Superior temporal gyrus (tissue), 1 donor: ENCODE measurements around the gene PLXNB3.

Experiments
- DNase-seq: peaks from one replicate; pipeline ENCODE4 v3.0.0-alpha.2; 2016; ENCODE audit errors: extremely low spot score

PLXNB3 gene

DNA sequence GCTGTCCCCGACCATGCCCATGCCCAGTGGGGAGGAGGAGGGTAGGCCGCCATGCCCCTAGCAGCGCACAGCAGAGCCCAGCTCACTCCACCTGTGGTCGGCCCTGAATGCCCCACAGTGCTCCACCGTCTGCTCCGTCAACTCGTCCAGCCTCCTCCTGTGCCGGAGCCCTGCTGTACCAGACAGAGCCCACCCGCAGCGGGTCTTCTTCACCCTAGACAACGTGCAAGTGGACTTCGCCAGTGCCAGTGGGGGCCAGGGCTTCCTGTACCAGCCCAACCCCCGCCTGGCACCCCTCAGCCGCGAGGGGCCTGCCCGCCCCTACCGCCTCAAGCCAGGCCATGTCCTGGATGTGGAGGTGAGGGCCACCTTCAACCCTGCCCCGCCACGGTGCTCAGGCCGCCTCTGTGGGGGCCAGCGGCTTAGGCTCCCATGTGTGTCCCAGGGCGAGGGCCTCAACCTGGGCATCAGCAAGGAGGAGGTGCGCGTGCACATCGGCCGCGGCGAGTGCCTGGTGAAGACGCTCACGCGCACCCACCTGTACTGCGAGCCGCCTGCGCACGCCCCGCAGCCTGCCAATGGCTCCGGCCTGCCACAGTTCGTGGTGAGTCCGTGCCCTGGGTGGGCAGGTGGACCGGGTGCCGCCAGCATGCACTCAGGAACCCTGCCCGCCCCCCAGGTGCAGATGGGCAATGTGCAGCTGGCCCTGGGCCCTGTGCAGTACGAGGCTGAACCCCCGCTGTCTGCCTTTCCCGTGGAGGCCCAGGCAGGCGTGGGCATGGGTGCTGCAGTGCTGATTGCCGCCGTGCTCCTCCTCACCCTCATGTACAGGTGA is 9.9 kb downstream of the PLXNB3 start:
- DNase-seq: no peak

DNA sequence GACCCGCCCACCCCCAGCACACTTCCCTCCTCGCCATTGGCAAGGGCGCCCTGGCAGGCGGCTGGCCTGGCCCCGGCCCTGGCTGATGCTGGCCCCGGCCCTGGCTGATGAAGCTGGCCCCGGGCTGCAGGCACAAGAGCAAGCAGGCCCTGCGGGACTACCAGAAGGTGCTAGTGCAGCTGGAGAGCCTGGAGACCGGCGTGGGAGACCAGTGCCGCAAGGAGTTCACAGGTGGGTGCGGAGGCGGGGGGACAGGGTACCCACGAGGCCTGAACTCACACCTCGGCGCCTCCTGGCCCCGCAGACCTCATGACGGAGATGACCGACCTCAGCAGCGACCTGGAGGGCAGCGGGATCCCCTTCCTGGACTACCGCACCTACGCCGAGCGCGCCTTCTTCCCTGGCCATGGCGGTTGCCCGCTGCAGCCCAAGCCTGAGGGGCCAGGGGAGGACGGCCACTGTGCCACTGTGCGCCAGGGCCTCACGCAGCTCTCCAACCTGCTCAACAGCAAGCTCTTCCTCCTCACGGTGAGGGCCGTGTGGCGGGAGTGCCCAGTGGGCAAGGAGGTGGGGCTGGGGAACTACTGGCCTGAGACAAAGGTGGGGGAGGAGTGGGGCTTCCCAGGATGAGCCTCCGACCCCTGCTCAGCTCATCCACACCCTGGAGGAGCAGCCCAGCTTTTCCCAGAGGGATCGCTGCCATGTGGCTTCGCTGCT is 10.7 kb downstream of the PLXNB3 start:
- no peak for DNase-seq

DNA sequence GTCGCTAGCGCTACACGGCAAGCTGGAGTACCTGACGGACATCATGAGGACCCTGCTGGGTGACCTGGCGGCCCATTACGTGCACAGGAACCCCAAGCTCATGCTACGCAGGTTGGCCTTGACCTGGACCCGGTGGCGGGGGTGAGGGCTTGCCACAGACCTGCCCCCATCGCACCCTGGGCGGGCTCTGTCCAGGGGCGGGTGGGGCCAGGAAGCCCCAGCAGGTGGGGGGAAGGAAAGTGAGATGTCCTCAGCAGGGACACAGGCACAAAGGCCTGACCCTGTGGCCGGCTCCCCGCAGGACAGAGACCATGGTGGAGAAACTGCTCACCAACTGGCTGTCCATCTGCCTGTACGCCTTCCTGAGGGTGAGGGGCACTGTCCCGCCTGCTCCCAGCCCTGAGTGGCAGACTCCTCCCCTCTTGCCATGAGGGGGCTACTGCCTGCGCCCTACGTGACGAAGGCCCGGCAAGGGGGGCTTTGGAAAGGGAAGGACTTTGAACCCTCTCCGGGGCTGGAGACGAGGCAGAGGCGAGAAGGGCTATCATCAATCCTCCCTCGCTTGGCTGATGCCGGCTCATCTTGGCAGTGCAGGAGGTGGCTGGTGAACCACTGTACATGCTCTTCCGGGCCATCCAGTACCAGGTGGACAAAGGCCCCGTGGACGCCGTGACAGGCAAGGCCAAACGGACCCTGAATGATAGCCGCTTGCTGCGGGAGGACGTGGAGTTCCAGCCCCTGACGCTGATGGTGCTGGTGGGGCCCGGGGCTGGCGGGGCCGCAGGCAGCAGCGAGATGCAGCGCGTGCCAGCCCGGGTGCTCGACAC is 11.5 kb downstream of the PLXNB3 start:
- DNase-seq: no peak

DNA sequence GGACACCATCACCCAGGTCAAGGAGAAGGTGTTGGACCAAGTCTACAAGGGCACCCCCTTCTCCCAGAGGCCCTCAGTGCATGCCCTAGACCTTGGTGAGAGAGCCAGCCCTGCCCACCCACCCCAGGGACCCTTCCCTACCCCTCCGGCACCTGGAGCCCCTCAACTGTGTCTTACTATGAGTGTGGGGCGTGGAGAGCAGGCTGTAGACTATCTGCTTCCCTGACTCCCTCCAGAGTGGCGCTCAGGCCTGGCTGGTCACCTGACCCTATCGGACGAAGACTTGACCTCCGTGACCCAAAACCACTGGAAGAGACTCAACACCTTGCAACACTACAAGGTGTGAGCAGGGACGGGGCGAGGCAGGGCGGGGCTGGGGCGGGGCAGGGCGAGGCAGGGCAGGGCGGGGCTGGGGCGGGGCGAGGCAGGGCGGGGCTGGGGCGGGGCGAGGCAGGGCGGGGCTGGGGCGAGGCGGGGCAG is 12.1 kb downstream of the PLXNB3 start:
- no peak for DNase-seq

DNA sequence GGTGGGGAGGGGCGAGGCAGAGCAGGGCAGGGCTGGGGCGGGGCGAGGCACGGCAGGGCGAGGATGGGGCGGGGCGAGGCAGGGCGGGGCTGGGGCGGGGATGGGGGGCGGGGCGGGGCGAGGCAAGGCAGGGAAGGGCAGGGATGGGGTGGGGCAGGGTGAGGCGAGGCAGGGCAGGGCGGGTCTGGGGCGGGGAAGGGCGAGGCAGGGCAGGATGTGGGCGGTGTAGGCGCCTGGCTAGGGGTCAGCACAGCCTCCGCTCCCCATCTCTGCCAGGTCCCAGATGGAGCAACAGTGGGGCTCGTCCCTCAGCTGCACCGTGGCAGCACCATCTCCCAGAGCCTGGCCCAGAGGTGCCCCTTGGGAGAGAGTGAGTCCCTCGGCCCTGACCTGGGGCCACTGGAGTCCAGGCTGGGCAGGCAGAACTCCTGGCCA is 12.6 kb downstream of the PLXNB3 start:
- DNase-seq: no peak

DNA sequence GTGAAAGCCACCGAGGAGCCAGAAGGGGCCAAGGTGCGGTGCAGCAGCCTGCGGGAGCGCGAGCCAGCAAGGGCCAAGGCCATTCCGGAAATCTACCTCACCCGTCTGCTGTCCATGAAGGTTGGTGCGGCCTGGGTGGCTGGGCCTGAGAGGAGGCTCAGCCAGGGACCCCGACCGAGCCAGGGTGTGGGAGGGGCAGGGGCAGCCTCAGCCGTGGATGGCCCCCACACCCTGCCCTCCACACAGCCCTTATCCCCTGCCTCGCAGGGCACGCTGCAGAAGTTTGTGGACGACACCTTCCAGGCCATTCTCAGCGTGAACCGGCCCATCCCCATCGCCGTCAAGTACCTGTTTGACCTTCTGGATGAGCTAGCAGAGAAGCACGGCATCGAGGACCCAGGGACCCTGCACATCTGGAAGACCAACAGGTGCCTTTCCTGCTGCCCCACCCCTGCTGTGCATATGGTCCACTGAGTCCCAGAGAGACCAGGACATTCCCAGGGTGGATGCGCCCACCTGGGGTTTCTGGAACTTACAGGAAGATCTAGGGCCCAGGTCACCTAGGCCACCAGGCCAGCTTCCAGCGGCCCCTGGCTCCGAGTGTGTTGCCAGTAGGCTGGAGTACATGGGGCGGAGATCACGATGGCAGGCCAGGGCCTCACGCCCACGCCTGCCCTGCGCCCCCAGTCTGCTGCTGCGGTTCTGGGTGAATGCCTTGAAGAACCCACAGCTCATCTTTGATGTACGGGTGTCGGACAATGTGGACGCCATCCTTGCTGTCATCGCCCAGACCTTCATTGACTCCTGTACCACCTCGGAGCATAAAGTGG is 13.4 kb downstream of the PLXNB3 start:
- no peak for DNase-seq

DNA sequence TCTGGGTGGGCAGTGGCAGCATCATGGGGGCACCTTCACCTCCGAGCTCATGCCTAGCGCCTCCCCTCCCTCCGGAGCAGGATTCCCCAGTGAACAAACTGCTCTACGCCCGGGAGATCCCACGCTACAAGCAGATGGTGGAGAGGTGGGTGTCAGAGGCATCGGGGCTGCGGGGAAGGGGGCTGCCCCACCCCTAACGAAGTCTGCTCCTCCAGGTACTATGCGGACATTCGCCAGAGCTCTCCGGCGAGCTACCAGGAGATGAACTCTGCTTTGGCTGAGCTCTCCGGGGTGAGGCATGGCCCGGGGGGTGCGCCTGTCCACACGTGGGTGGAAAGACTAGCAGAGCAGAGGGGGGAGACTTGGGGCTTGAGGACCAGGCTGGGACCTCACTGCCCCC is 14.1 kb downstream of the PLXNB3 start:
- no peak for DNase-seq

DNA sequence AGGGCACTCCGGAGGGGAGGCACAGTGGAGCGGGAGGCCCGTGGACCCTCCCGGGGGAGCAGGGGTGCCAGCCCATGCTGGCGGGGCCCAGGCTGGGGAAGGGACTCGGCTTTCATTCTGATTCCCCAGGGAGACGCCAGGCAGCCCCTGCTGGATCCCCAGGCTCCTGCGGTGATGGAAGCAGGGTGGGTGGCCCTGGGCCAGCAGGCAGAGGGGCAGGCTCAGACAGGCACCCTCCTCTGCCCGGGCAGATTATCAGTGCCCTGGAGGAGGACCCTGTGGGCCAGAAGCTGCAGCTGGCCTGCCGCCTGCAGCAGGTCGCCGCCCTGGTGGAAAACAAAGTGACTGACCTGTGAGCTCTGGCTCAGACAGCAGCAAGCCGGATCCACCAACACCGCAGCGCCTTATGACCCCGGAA is 14.6 kb downstream of the PLXNB3 start:
- no peak for DNase-seq

DNA sequence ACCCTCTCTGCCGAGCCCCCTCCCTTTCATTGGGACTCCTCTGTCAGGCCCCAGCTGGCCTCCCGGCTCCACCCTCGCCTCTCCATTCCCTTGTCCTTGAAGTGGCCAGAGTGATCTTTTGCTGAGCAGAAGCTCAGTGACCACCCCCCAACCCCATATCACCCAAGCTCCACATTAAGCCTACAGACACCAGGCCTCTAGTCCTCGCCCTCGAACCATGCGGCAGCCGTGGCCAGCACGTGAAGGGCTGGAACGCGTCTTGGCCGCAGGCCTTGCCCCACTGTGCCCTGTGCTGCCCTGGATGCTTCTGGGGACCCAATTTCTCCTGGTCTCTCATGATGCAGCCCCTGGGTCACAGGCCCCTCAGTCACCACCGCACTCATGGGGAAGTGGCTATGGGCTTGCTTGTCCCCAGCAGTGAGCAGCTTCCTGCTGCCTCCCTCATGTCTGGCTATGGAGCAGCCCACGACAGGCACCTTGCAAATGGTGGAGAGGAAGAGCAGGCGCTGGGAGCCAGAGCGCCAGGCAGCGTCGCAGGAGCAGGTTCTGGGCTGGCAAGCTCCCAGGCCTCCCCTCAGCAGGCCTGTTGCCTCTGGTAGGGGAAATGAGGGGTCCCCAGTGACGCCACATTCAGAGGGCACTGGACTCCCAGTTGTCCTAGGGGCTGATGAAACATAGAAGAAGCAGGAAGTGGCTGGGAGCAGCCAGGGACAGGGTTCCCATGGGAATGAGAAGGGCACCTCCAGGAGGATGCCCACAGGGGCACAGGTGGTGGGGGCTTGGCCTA is 16.0 kb downstream of the PLXNB3 start:
- no peak for DNase-seq

DNA sequence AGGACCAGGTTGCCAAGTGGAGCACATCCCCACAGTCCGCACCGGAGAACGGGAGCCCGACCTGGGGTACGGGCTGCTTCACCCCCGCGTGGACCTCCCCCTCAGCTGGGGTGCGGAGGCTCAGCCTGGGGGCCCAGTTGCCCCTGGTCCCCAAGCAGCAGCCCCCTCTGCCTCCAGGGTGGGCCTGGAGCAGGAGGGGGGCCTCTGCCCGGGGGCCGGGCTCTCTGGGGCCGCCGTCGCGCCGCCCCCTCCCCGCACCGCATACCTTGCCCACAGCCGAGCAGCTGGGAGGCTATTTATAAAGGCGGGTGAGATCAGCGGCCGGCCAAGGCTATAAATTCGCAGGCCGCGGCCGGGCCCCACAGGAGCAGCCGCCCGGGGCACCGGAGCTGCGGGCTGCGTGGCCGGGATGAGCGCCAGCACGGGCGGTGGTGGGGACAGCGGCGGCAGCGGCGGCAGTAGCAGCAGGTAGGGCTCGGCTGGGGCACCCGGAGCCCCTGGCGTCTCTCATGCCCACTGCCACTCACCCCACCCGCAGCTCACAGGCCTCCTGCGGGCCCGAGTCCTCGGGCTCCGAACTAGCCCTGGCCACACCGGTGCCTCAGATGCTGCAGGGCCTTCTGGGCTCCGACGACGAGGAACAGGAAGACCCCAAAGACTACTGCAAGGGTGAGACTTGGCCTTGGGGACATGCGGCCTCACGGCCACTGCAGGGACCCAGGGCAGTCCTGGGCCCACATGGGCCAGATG is 16.8 kb downstream of the PLXNB3 start, which contains the start of gene SRPK3:
TSS of gene SRPK3 (plus strand) at position 364 of the 750 bp plus-strand sequence. CDS start at position 410, 46 bp downstream.
- DNase-seq: no peak

DNA sequence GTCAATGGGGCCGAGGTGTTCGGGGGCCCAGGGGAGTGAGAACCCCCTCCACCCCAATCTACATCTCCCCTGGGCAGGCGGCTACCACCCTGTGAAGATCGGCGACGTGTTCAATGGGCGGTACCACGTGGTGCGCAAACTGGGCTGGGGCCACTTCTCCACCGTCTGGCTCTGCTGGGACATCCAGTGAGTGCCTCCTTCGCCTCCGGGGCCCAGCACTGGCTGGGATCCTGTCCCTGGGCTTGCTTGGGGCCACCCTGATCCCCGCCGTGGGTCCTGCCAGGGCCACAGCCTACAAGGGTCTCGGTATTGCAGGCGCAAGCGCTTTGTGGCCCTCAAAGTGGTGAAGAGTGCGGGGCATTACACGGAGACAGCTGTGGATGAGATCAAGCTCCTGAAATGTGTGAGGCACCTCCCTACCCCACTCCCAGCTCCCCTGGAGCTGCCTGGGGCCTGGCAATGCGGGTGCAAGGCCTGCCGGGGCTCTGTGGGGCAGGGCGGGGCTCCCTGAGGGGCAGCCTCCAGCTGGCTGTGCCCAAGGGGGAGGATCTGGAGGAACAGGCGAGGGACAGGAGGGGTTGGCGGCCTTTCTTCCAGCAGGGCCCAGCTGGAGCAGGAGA is 17.5 kb downstream of the PLXNB3 start:
- no peak for DNase-seq

DNA sequence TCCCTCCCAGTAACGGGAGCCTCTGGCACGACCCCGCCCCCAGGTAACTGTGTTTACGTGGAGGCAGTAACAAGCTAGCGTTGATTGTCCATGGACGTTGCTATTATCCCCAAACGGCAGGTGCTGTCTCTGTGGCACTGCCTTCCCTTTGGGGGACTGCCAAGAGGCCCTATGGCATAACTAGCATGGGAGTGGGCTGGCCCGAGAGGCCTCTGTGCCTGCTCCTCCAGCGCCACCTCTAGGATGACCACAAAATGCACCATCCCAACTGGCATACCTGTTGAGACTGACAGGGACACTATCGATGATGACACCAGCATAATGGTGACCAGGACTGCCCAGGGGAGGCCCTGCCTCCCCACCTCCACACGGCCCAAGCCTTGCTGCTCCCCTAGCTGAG is 18.3 kb downstream of the PLXNB3 start:
- DNase-seq: peak; percentile 33

DNA sequence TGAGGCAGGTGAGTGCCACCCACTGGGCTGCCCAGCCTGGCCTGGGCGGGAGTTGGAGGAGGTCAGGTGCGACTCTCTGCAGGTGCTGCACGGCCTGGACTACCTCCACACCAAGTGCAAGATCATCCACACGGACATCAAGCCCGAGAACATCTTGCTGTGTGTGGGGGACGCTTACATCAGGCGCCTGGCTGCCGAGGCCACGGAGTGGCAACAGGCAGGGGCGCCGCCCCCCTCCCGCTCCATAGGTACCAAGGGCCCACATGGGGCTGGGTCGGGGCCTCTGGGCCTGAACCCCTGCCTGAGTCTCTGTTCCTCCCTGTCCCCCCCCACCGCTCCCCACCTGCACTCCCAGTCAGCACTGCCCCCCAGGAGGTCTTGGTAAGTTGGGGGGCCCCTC is 18.8 kb downstream of the PLXNB3 start:
- DNase-seq: no peak

DNA sequence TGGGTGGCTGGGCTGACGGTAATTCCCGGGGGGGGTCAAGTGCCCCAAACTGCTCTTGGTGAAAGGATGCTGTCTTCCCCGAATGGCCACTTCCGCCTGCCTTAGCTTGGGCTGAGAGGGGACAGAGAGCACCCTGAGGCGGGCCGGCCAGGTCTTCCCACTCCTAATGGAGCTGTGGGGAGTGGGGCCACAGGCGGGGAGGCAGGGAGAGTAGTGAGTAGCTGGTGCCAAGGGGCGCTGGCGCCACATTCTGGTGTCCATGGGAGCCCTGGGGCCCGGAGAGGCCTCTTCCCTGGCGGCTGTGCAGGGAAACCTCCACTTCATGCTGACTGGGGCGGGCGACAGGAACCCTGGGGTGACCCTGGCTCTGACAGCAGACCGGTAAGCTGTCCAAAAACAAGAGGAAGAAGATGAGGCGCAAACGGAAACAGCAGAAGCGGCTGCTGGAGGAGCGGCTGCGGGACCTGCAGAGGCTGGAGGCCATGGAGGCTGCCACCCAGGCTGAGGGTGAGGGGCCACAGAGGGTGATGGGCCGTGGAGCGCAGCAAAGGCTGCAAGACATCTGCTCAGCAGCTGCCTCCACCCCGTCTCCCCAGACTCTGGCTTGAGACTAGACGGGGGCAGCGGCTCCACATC is 19.4 kb downstream of the PLXNB3 start:
- DNase-seq: no peak

DNA sequence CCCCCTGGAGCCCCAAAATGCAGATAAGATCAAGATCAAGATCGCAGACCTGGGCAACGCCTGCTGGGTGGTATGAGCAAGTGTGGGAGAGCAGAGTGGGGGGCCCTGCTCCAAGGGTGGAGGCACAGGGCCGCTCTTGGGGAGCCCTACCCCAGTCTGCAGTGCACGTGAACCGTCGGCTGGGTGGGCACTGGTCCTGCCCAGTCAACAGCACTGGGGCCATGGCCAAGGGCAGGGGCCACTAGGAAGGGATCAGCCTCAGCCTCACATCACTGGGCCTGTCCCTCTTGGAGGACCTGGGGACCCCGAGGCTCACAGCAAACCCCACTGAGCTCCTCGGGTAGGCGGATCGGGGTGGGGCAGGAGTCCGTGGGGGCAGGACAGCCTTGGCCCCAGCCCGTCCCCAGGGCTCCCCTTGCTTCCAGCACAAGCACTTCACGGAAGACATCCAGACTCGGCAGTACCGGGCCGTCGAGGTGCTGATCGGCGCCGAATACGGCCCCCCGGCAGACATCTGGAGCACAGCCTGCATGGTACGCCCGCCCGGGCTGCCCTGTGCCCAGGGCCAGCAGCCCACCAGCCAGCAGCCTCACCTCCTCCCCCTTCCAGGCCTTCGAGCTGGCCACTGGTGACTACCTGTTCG is 20.4 kb downstream of the PLXNB3 start:
- DNase-seq: no peak

DNA sequence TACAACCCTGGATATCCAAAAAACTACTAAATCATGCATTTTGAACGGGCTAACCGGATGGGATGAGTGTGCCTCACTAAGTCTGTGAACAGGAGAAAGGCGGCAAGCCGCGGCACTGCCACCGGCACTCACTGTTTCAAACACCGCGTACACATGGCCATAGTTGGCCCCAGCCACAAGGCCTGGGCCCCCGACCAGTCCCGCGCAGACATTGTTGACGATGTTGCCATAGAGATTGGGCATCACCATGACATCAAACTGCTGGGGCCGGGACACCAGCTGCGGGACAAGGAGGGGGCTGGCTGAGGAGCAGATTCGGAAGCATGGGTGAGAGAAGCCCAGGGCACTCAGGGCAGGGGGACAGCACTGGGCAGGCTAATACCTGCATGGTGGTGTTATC is 22.6 kb downstream of the PLXNB3 start:
- DNase-seq: no peak

DNA sequence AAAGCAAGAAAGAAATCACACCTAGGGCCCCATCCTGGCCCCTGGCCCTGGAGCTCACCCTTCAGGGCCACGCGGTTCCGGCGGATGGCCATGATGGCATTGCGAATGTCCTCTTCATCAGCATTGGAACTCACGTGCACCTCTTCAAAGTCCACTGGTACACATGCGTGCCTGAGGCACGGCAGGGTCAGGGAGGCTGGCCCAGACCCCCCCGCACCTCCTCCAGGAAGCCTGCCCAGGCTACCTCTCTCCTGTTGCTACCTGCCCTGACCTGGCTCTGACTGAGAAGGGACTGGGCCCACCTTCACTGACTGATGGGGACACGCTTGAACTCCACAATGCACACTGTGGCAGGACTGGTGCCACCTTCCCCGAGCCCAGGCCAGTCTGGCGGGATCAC is 25.6 kb downstream of the PLXNB3 start:
- no peak for DNase-seq
